B cell (primary cell): ENCODE data around the gene ELMO1. TPM values are rescaled to one million over a fixed set of nuclear protein-coding genes. Genes with fewer than 3 reads are reported as not detected.

ENCODE experiments used
- ATAC-seq: fragments of 200-7000 bp; cut with Tn5 transposase; one replicate; pipeline ENCODE4 v1.10.0; 2021; ENCODE audit warnings: low read depth, mild to moderate bottlenecking, moderate number of reproducible peaks, moderate library complexity
- CTCF ChIA-PET: fragments of 350-600 bp; sonication (Branson Sonifier 250); formaldehyde crosslinking; loops from one replicate; lab custom pipeline; 2021; ENCODE audit warnings: antibody characterized with exemption, inconsistent platforms; lab: Charles Lee
- POLR2A ChIA-PET: fragments of 350-600 bp; sonication (Branson Sonifier 250); formaldehyde crosslinking; loops from one replicate; lab custom pipeline; 2021; ENCODE audit warnings: antibody characterized with exemption; lab: Charles Lee
- DNase-seq: peaks from one replicate; pipeline ENCODE4 v3.0.0; 2013
- H2AFZ ChIP-seq: 2 replicates; pipeline ENCODE4 v1.6.1; 2012; ENCODE audit warnings: mild to moderate bottlenecking, low read depth, low read length; ENCODE audit not compliant: insufficient read depth, poor library complexity, severe bottlenecking
- H3K27ac ChIP-seq, 2 donors: 1 replicate in 1 of 2; 2 replicates in 1 of 2; pipeline ENCODE4 v1.5.1; 2012 to 2013; ENCODE audit warnings: low read length in 2 of 2, mild to moderate bottlenecking in 2 of 2, moderate library complexity in 1 of 2
- H3K27me3 ChIP-seq, 4 experiments: fragments of 200-600 bp in 1 of 4; sonication (generic) in 1 of 4; replicated peaks in 1 of 4; 1 replicate in 2 of 4; 2 replicates in 2 of 4; pipeline versions ENCODE4 v1.6.1 to v1.7.0; 2013 to 2016; ENCODE audit warnings: low read length in 3 of 4, mild to moderate bottlenecking in 2 of 4, mixed read lengths in 1 of 4, moderate library complexity in 1 of 4; ENCODE audit not compliant: insufficient read depth in 4 of 4, control insufficient read depth in 3 of 4; ENCODE audit errors: control extremely low read depth in 1 of 4
- H3K36me3 ChIP-seq, 2 experiments: replicated peaks in 1 of 2; 1 replicate in 1 of 2; 2 replicates in 1 of 2; pipeline versions ENCODE4 v1.6.1 to v1.7.1; 2013; ENCODE audit warnings: low read length in 1 of 2; ENCODE audit not compliant: insufficient read depth in 2 of 2, control insufficient read depth in 1 of 2; ENCODE audit errors: control extremely low read depth in 1 of 2, extremely low read depth in 1 of 2
- H3K4me1 ChIP-seq, 2 donors: fragments of 200-600 bp in 1 of 2; sonication (generic) in 1 of 2; 1 replicate in 1 of 2; 2 replicates in 1 of 2; pipeline versions ENCODE4 v1.5.1 to v1.6.1; 2013 to 2017; ENCODE audit warnings: low read length in 2 of 2; ENCODE audit not compliant: control insufficient read depth in 2 of 2, insufficient read depth in 2 of 2
- H3K4me2 ChIP-seq: replicated peaks from 2 replicates; pipeline ENCODE3; 2012; ENCODE audit warnings: mild to moderate bottlenecking, low read depth, low read length; ENCODE audit not compliant: poor library complexity, severe bottlenecking
- H3K4me3 ChIP-seq, 5 experiments: fragments of 200-600 bp in 1 of 5; sonication (generic) in 1 of 5; 1 replicate in 3 of 5; 2 replicates in 2 of 5; pipeline versions ENCODE4 v1.5.1 to v1.7.0; 2011 to 2016; ENCODE audit warnings: low read length in 4 of 5, mild to moderate bottlenecking in 4 of 5, low read depth in 2 of 5, control low read depth in 1 of 5, moderate library complexity in 1 of 5; ENCODE audit not compliant: insufficient read depth in 1 of 5; ENCODE audit errors: control extremely low read depth in 1 of 5, extremely low read depth in 1 of 5
- H3K79me2 ChIP-seq: fragments of 200-600 bp; sonication (generic); one replicate; pipeline ENCODE4 v1.6.0; 2016; ENCODE audit warnings: low read length; ENCODE audit not compliant: control insufficient read depth, insufficient read depth
- H3K9ac ChIP-seq: fragments of 200-600 bp; sonication (generic); 2 replicates; pipeline ENCODE4 v1.6.1; 2017; ENCODE audit warnings: mild to moderate bottlenecking, low read length, moderate library complexity
- H3K9me3 ChIP-seq, 3 donors: one replicate each; pipeline versions ENCODE4 v1.6.1 to v1.7.1; 2013; ENCODE audit warnings: low read length in 2 of 3; ENCODE audit not compliant: control insufficient read depth in 2 of 3, insufficient read depth in 1 of 3; ENCODE audit errors: control extremely low read depth in 1 of 3
- H4K20me1 ChIP-seq: 2 replicates; pipeline ENCODE4 v1.6.0; 2012; ENCODE audit warnings: mild to moderate bottlenecking, low read length; ENCODE audit not compliant: insufficient read depth, control insufficient read depth, poor library complexity, severe bottlenecking
- H3K27ac Mint-ChIP-seq: one replicate; pipeline ENCODE4 v1.8.0; 2021; ENCODE audit warnings: mixed read lengths
- H3K27me3 Mint-ChIP-seq: one replicate; pipeline ENCODE4 v1.8.0; 2021; ENCODE audit warnings: mixed read lengths
- H3K4me1 Mint-ChIP-seq: one replicate; pipeline ENCODE4 v1.8.0; 2021; ENCODE audit warnings: mixed read lengths
- H3K4me3 Mint-ChIP-seq: one replicate; pipeline ENCODE4 v1.8.0; 2021; ENCODE audit warnings: mixed read lengths
- H3K9me3 Mint-ChIP-seq: one replicate; pipeline ENCODE4 v1.8.0; 2022; ENCODE audit warnings: mixed read lengths; ENCODE audit not compliant: insufficient read depth
- EZH2 ChIP-seq: IDR thresholded peaks from 2 replicates; pipeline ENCODE4 v1.6.1; 2012; ENCODE audit warnings: borderline replicate concordance, low read depth, mild to moderate bottlenecking, moderate library complexity, low read length; ENCODE audit not compliant: insufficient read depth, poor library complexity, severe bottlenecking
- WGBS: methylation state at CpG from one replicate; pipeline ENCODE4 v1.1.5; 2013; ENCODE audit warnings: missing lambda C conversion rate; ENCODE audit not compliant: insufficient coverage; 5-methylcytosine and 5-hydroxymethylcytosine counted together
- intact Hi-C: fragments of 100-400 bp; cut with micrococcal nuclease; formaldehyde crosslinking; loops from one replicate; pipeline ENCODE4 v1.10.0; 2022
- polyA plus RNA-seq: library from polyadenylated mRNA; depleted of rRNA; stranded (reverse); fragments of >200 nt; gene quantifications from 2 replicates; pipeline ENCODE4 v1.2.3, GENCODE V29; 2012
- total RNA-seq, 2 donors: library from RNA; stranded (reverse); fragments of 120-200 nt in 1 of 2; gene quantifications; 1 replicate in 1 of 2; 2 replicates in 1 of 2; pipeline versions ENCODE4 v1.2.3 to v1.2.4, GENCODE V29; 2013 to 2022
- TF ChIP-seq, protein P1 (sequence below): fragments of 200-600 bp; IDR thresholded peaks from one replicate; pipeline ENCODE4 v1.8.0; 2022; ENCODE audit warnings: antibody characterized with exemption, mild to moderate bottlenecking

The ELMO1 gene
- total and polyA plus RNA-seq, 2 donors (not counting 1 experiment from before 2014, with no cell fraction given): 44.7 to 177 TPM

DNA sequence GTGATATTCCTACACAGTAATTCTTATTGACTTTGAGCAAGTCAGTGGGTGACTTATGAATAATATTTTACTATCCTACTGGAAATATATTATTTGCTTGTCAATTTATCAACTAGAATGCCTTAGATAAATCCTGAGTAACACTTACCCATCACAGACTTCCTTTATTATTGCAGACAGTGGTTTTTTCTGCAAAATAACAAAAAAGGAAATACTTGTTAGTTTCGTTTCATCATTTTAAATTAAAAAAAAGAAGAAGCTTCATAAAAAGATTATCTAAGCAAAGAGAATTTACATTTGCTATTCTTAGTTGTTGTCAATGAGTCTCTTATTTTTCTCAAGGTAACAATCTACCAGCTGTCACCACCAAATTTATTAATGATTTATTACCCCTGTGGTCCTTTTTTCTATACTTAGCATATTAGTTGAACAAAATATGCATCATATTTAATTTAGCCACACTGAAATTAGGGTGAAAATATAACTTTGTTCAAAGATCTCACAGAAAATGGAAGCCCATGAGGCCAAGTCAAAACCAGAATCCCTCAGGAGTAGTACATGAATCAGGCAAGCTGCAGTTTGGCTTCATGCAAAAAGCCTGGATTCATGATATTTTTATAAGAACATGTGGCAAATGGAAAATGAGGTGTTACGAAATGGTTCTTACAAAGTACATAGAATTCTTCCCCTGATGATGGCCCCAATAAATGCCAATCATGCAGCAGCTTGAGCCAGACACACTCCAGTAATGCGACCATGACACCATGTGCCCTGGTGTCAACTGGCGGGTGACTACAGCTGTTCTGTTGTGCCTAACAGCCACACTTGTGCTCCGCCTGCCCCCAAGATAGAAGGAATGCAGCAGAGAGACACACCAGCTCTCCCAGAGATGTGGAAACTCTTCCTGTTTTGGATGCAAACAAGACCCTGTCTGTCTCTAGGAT lies 132.6 kb downstream of the ELMO1 start:
- peak overlapping the region in 1 of 5 experiments; percentile 47 for H3K4me3 ChIP-seq
- H3K9me3 ChIP-seq: no peaks in the 10 kb centered on the region
- H2AFZ ChIP-seq: no peak overlapping the region
- DNase-seq (peak; percentile 49), ATAC-seq (peak; percentile 34)
- no peak for TF ChIP-seq EZH2
- TF ChIP-seq, protein P1, sequence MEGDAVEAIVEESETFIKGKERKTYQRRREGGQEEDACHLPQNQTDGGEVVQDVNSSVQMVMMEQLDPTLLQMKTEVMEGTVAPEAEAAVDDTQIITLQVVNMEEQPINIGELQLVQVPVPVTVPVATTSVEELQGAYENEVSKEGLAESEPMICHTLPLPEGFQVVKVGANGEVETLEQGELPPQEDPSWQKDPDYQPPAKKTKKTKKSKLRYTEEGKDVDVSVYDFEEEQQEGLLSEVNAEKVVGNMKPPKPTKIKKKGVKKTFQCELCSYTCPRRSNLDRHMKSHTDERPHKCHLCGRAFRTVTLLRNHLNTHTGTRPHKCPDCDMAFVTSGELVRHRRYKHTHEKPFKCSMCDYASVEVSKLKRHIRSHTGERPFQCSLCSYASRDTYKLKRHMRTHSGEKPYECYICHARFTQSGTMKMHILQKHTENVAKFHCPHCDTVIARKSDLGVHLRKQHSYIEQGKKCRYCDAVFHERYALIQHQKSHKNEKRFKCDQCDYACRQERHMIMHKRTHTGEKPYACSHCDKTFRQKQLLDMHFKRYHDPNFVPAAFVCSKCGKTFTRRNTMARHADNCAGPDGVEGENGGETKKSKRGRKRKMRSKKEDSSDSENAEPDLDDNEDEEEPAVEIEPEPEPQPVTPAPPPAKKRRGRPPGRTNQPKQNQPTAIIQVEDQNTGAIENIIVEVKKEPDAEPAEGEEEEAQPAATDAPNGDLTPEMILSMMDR: no peak
- intact Hi-C loops: loop anchor here (1.0 kb wide), 1 partner anchor 20 kb away; no protein-coding TSS in a partner anchor
- peak overlapping the region; percentile 64 to 71 for H3K27ac ChIP-seq
- 51% methylated on average over 3 of the region's 5 CpGs for WGBS
- H4K20me1 ChIP-seq: peaks cover 5% of the 10 kb centered on the region
- no peaks in the 10 kb centered on the region for H3K27me3 Mint-ChIP-seq
- no peaks in the 10 kb centered on the region for H3K27me3 ChIP-seq
- H3K36me3 ChIP-seq: peaks cover 3 to 14% of the 10 kb centered on the region in 2 experiments
- H3K4me2 ChIP-seq: peak overlapping the region; percentile 64
- H3K9me3 Mint-ChIP-seq: no peaks in the 10 kb centered on the region
- H3K9ac ChIP-seq: peak overlapping the region; percentile 38
- H3K27ac Mint-ChIP-seq: peak overlapping the region; percentile 81
- H3K4me1 Mint-ChIP-seq: peaks cover 48% of the 10 kb centered on the region
- peak overlapping the region; percentile 63 for H3K4me3 Mint-ChIP-seq
- peaks cover 83% of the 10 kb centered on the region for H3K79me2 ChIP-seq
- ChIA-PET POLR2A (interaction anchor here (0.7 to 1.0 kb wide), 2 partner anchors 22 to 79 kb away, joined by 3 to 7 read pairs; no protein-coding TSS in a partner anchor), CTCF (interaction anchor here (0.7 to 1.7 kb wide), 7 partner anchors 18 to 133 kb away, joined by 3 to 6 read pairs (median 4); partner anchors contain the start of gene ELMO1)
- peaks cover 58 to 59% of the 10 kb centered on the region in 2 donors for H3K4me1 ChIP-seq

GRCh38 chr7:37312608-37313007 lies 136.1 kb downstream of the ELMO1 start:
- ChIA-PET CTCF (no interaction called here), POLR2A (no interaction called here)
- H3K27ac Mint-ChIP-seq: peak overlapping the region; percentile 51
- peaks cover 73% of the 10 kb centered on the region for H3K4me1 Mint-ChIP-seq
- ATAC-seq: no peak
- H3K9me3 Mint-ChIP-seq: no peaks in the 10 kb centered on the region
- Histone ChIP-seq H3K79me2 (peaks cover 85% of the 10 kb centered on the region), H3K4me3 (no peak overlapping the region), H3K4me2 (no peak overlapping the region), H3K9me3 (peaks cover 0 to 4% (median 0%) of the 10 kb centered on the region in 3 donors), H3K9ac (no peak overlapping the region), H2AFZ (no peak overlapping the region), H3K36me3 (peaks cover 9 to 31% of the 10 kb centered on the region in 2 experiments), H4K20me1 (peaks cover 15% of the 10 kb centered on the region), H3K27me3 (no peaks in the 10 kb centered on the region), H3K4me1 (peaks cover 59 to 61% of the 10 kb centered on the region in 2 donors), H3K27ac (peak overlapping the region in 1 of 2 donors; percentile 23)
- intact Hi-C loops: no loop called here
- WGBS: no CpG with 5 or more reads among the region's 1 CpG
- H3K27me3 Mint-ChIP-seq: no peaks in the 10 kb centered on the region
- no peak for DNase-seq
- TF ChIP-seq, protein P1: no peak
- no peak overlapping the region for H3K4me3 Mint-ChIP-seq
